PC-3 (cell line): ENCODE measurements around the gene EHMT1. TPM values are rescaled to one million over a fixed set of nuclear protein-coding genes. Genes with fewer than 3 reads are reported as not detected.
"Not testable (repeated sequence)": the region's sequence is repeated elsewhere in the genome, so short reads cannot be mapped to it uniquely, and the experiment has no call there.

Source experiments
- ATAC-seq: fragments of 200-7000 bp; cut with Tn5 transposase; 2 replicates; pipeline ENCODE4 v1.9.1; 2020; ENCODE audit warnings: mild to moderate bottlenecking, moderate library complexity
- BruUV-seq: library from RNA; stranded (reverse); fragments of 400-500 nt; replicated peaks from 2 replicates; lab custom pipeline; 2021; lab: Mats Ljungman, UMichigan
- CTCF ChIA-PET: fragments of 300-600 bp; sonication (Branson Sonifier 250); formaldehyde crosslinking; loops from one replicate; lab custom pipeline; 2022; ENCODE audit warnings: antibody characterized with exemption; lab: Charles Lee
- POLR2A ChIA-PET: fragments of 300-600 bp; sonication (Branson Sonifier 250); formaldehyde crosslinking; loops from one replicate; lab custom pipeline; 2022; ENCODE audit warnings: antibody characterized with exemption; ENCODE audit not compliant: unreplicated experiment; lab: Charles Lee
- DNase-seq: peaks from one replicate; pipeline ENCODE4 v3.0.0-alpha.2; 2015
- H2AFZ ChIP-seq: fragments of 300-600 bp; sonication (generic); 2 replicates; pipeline ENCODE4 v1.6.0; 2016; ENCODE audit warnings: antibody characterized with exemption, low read length
- H3F3A ChIP-seq: fragments of 300-600 bp; sonication (generic); one replicate; pipeline ENCODE4 v1.6.0; 2017; ENCODE audit warnings: antibody characterized with exemption, low read length, control low read depth, mild to moderate bottlenecking; ENCODE audit not compliant: unreplicated experiment
- H3K27ac ChIP-seq: fragments of 300-600 bp; sonication (generic); 2 replicates; pipeline ENCODE4 v1.5.1; 2016; ENCODE audit warnings: mild to moderate bottlenecking, low read length
- H3K27me3 ChIP-seq: fragments of 300-600 bp; sonication (generic); 2 replicates; pipeline ENCODE4 v1.6.1; 2016; ENCODE audit warnings: low read length, mixed read lengths
- H3K36me3 ChIP-seq: fragments of 300-600 bp; sonication (generic); 2 replicates; pipeline ENCODE4 v1.6.1; 2016; ENCODE audit warnings: low read depth, mixed run types, low read length, mixed read lengths
- H3K4me1 ChIP-seq: fragments of 300-600 bp; sonication (generic); 2 replicates; pipeline ENCODE4 v1.5.1; 2016; ENCODE audit warnings: low read length; ENCODE audit not compliant: insufficient read depth
- H3K4me2 ChIP-seq: fragments of 300-600 bp; sonication (generic); 2 replicates; pipeline ENCODE4 v1.6.0; 2016; ENCODE audit warnings: low read length
- H3K4me3 ChIP-seq: fragments of 300-600 bp; sonication (generic); 2 replicates; pipeline ENCODE4 v1.5.1; 2016; ENCODE audit warnings: mild to moderate bottlenecking, low read length, mixed read lengths
- H3K79me2 ChIP-seq: fragments of 300-600 bp; sonication (generic); 2 replicates; pipeline ENCODE4 v1.6.1; 2017; ENCODE audit warnings: low read length, mixed read lengths
- H3K9ac ChIP-seq: fragments of 300-600 bp; sonication (generic); 2 replicates; pipeline ENCODE4 v1.6.0; 2016; ENCODE audit warnings: mild to moderate bottlenecking, low read length
- H3K9me2 ChIP-seq: fragments of 300-600 bp; sonication (generic); replicated peaks from 2 replicates; pipeline ENCODE4 v1.6.1; 2016; ENCODE audit warnings: mixed run types, low read length, mixed read lengths
- H3K9me3 ChIP-seq: fragments of 300-600 bp; sonication (generic); 2 replicates; pipeline ENCODE4 v1.6.1; 2016; ENCODE audit warnings: low read length, mixed read lengths
- H4K20me1 ChIP-seq: fragments of 300-600 bp; sonication (generic); 2 replicates; pipeline ENCODE4 v1.6.1; 2016; ENCODE audit warnings: low read length, mixed read lengths
- CTCF ChIP-seq: fragments of 300-600 bp; sonication (generic); conservative IDR thresholded peaks from 2 replicates; pipeline ENCODE4 v1.5.1; 2017; ENCODE audit warnings: antibody characterized with exemption, low read depth, mild to moderate bottlenecking, low read length
- EZH2 ChIP-seq: fragments of 300-600 bp; sonication (generic); IDR thresholded peaks from one replicate; pipeline ENCODE4 v1.6.1; 2017; ENCODE audit warnings: antibody characterized with exemption, mild to moderate bottlenecking, low read length; ENCODE audit not compliant: unreplicated experiment
- EZH2phosphoT487 ChIP-seq: fragments of 300-600 bp; sonication (generic); IDR thresholded peaks from 2 replicates; pipeline ENCODE4 v1.6.1; 2018; ENCODE audit warnings: mild to moderate bottlenecking, antibody characterized with exemption, low read length, borderline replicate concordance
- intact Hi-C: fragments of 100-400 bp; cut with micrococcal nuclease; formaldehyde crosslinking; loops from 2 replicates; pipeline ENCODE4 v1.9.0; 2023
- total RNA-seq: library from RNA; depleted of rRNA; stranded (reverse); fragments of >200 nt; gene quantifications from 2 replicates; pipeline ENCODE4 v1.2.3, GENCODE V29; 2014

Gene EHMT1
- total RNA-seq, 1 experiment from 2014 or later: 42.8 TPM

GRCh38 chr9:137724818-137725240 is 106.0 kb downstream of the EHMT1 start:
- no peaks in the 10 kb centered on the region for H3K4me1 ChIP-seq
- no peak overlapping the region for H3K27ac ChIP-seq
- H3K36me3 ChIP-seq: peaks cover 3% of the 10 kb centered on the region
- ATAC-seq (no peak), DNase-seq (no peak)
- H3F3A ChIP-seq: no peaks in the 10 kb centered on the region
- no TSS peak for BruUV-seq
- ChIA-PET POLR2A (no interaction called here), CTCF (no interaction called here)
- no peak overlapping the region for H2AFZ ChIP-seq
- H3K27me3 ChIP-seq: no peaks in the 10 kb centered on the region
- TF ChIP-seq EZH2phosphoT487 (no peak), EZH2 (no peak), CTCF (no peak)
- H4K20me1 ChIP-seq: no peaks in the 10 kb centered on the region
- no peak overlapping the region for H3K4me2 ChIP-seq
- H3K9me3 ChIP-seq: no peaks in the 10 kb centered on the region
- H3K9ac ChIP-seq: no peak overlapping the region
- H3K9me2 ChIP-seq: no peaks in the 10 kb centered on the region
- H3K4me3 ChIP-seq: no peak overlapping the region
- H3K79me2 ChIP-seq: peaks cover 26% of the 10 kb centered on the region
- intact Hi-C loops: no loop called here

GRCh38 chr9:137725598-137725997 is 106.8 kb downstream of the EHMT1 start:
- ChIA-PET POLR2A (no interaction called here), CTCF (no interaction called here)
- Histone ChIP-seq H3K9ac (no peak overlapping the region), H2AFZ (no peak overlapping the region), H3K4me2 (no peak overlapping the region), H3F3A (no peaks in the 10 kb centered on the region), H3K27me3 (no peaks in the 10 kb centered on the region), H3K27ac (no peak overlapping the region), H3K36me3 (peaks cover 7% of the 10 kb centered on the region), H3K9me2 (no peaks in the 10 kb centered on the region), H3K79me2 (peaks cover 26% of the 10 kb centered on the region), H3K4me1 (no peaks in the 10 kb centered on the region), H3K4me3 (no peak overlapping the region), H3K9me3 (no peaks in the 10 kb centered on the region), H4K20me1 (no peaks in the 10 kb centered on the region)
- TF ChIP-seq CTCF (no peak), EZH2 (no peak), EZH2phosphoT487 (no peak)
- intact Hi-C loops: no loop called here
- BruUV-seq: no TSS peak
- ATAC-seq (no peak), DNase-seq (no peak)

GRCh38 chr9:137726336-137726735 is 107.5 kb downstream of the EHMT1 start:
- H3K9me3 ChIP-seq, H3K27ac ChIP-seq, H3K9ac ChIP-seq, H3K4me3 ChIP-seq, intact Hi-C loops, BruUV-seq, H3K27me3 ChIP-seq, ATAC-seq, H3K9me2 ChIP-seq, H2AFZ ChIP-seq, H3K4me2 ChIP-seq, H3K36me3 ChIP-seq, DNase-seq, POLR2A ChIA-PET, CTCF ChIA-PET, H3K4me1 ChIP-seq, H4K20me1 ChIP-seq, H3F3A ChIP-seq: not testable (repeated sequence)
- H3K79me2 ChIP-seq: peaks cover 26% of the 10 kb centered on the region
